OCI-LY3 (cell line): ENCODE results near the gene TUBGCP3.
"Not testable (repeated sequence)": the region's sequence is repeated elsewhere in the genome, so short reads cannot be mapped to it uniquely, and the experiment has no call there.

Source experiments
- CTCF ChIP-seq: fragments of 200-600, 300-600 bp; sonication (generic); IDR thresholded peaks from 2 replicates; pipeline ENCODE4 v1.5.1; 2014; ENCODE audit warnings: antibody characterized with exemption, low read length, low read depth
- EZH2phosphoT487 ChIP-seq: fragments of 200-600 bp; shearing (Covaris generic); IDR thresholded peaks from 2 replicates; pipeline ENCODE4 v1.6.1; 2018; ENCODE audit warnings: antibody characterized with exemption, mixed run types, low read depth

- not testable (repeated sequence) for TF ChIP-seq CTCF, EZH2phosphoT487
Measured at GRCh38 chr13:112548975-112549374, 39.0 kb downstream of the TUBGCP3 start.
